CD4-positive, alpha-beta T cell treated with Interferon gamma for 1 hour (primary cell): ENCODE results near the gene PCBP3.

Experiments
- DNase-seq: peaks from one replicate; pipeline ENCODE4 v3.0.0-alpha.2; 2020

Gene PCBP3

GRCh38 chr21:45735259-45736000 is 91.9 kb downstream of the PCBP3 start:
- DNase-seq = no peak

GRCh38 chr21:45736042-45736689 is 92.6 kb downstream of the PCBP3 start:
- no peak for DNase-seq

DNA sequence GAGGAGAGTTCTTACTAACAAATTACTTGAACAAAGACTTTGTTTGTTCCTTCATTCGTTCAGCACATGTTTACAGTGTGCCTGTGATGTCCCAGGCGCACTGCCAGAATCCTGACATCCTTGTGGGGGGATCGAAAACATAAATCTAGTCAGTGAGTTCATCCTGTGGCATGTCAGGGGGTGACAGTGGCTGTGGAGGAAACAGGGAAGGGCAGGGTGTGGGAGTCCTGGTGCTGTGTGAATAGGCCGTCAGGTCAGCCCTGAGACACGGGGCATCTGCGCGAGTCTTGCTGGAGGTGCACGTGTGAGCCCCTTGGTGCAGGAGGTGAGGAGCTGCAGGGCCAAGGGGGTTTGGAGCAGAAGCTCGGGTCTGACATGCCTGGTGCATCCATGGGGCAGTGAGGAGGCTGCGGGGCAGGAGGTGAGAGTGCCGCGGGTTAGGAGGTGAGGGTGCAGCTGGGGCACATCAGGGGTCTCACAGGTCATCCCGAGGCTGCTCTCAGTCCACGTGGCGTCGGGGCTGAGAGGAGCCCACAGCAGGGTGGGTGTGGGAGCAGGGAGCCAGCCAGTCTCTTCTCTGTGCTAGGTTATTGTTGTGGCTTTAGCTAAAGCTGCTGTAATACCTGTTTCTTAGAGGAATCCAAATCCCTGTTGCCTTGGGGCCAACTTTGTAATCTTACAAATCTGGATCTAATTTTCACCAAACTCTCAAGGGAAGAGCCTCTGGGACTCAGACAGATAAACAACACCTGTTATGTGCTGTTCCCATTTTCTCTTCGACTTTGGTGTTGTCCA is 93.4 kb downstream of the PCBP3 start:
- DNase-seq = no peak

- DNase-seq = no peak
Measured at GRCh38 chr21:45737485-45738166, 94.1 kb downstream of the PCBP3 start.

- no peak for DNase-seq
Measured at GRCh38 chr21:45739218-45740087, 95.9 kb downstream of the PCBP3 start.

- DNase-seq = no peak
Measured at GRCh38 chr21:45740088-45740440, 96.5 kb downstream of the PCBP3 start.

GRCh38 chr21:45740491-45741357 is 97.2 kb downstream of the PCBP3 start:
- DNase-seq = no peak

- DNase-seq = no peak
Measured at GRCh38 chr21:45741691-45742090, 98.2 kb downstream of the PCBP3 start.

DNA sequence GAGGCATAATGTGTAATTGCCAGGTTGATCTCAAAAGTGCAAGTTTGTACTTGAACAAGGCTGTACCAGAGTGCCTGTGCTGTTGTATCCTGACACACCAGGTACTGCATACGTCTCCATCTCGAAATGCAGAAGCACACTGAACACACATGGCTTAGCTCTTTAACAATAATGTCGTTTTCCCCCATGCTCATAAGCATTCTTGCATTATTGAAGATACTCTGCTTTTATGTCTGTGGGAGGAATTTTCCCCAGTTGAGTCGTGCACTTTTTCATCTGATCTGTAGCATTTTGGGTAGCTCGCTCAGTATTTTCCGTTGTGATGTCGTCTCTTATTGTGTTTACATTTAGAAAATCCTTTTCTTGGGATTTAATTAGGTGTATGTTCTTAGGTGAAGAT is 98.7 kb downstream of the PCBP3 start:
- no peak for DNase-seq

- no peak for DNase-seq
Measured at GRCh38 chr21:45745256-45745655, 101.7 kb downstream of the PCBP3 start.

- no peak for DNase-seq
Measured at GRCh38 chr21:45747233-45747766, 103.8 kb downstream of the PCBP3 start.

DNA sequence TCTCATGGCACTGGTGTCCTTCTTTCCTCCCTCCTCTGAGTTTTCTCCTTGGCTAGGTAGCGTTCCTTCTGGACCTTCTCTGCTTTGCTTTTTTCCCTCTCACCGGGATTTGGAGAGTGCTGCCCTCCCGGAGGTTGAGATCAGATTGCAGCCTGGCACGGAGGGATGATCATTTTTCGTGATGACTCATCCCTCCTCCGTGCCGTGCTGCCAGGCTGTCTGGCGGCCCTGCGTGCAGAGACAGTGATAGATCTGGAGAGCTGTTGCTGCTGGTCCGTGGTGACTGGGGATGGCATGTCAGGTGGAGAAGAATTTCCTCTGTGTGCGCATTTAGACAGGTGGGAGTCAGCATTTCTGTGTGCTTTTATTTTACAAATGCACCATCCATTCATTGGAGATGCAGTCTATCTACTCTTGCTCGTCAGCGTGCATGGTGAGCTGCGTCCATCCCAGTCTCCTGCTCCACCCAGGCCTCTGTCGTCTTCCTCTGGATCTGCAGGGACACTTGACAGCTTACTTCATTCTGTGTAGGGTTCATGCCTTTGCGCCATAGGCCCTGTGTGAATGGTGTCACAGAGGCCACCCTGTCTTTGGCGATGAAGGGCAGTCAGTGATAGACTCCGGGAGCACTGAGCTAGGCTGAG is 104.4 kb downstream of the PCBP3 start:
- DNase-seq = no peak

DNA sequence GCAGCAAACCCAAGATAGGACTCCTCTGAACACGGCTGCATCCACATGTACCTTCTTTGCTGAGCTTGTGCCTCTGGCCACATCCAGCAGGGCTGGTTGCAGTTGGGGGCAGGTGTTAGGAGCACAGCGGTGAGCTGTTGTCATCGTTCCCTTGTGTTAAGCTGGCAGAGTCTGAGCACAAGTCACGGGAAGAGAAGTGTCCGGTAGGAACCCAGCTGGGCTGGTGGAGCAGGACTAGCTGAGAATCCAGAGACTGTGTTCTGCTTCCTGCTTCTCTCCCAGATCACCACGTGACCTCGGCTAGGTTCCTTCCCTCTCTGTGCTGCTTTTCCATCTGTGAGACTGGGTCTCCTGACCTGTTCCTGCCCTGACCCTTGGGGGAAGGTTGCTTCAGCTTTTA is 105.1 kb downstream of the PCBP3 start:
- DNase-seq = no peak

DNA sequence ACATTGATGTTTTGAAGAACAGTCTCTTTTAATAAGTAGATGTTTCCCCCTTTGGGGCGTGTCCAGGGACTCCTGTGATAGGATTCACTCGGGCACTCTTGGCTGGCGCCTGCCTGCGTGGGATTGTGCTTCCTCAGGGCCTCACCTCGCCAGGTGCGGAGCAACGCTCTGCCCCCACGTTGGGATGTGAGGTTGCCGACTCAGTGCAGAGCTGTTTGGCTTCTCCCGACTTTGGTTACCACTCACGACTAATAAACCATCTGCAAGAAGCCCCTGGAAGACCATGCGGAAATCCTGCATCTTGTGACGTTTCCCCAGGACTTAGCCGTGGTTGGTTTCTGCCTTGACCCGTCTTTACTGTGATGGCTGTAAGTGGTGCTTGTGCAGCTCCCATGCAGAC is 106.4 kb downstream of the PCBP3 start:
- DNase-seq = no peak

- DNase-seq = no peak
Measured at GRCh38 chr21:45750936-45751335, 107.4 kb downstream of the PCBP3 start.

DNA sequence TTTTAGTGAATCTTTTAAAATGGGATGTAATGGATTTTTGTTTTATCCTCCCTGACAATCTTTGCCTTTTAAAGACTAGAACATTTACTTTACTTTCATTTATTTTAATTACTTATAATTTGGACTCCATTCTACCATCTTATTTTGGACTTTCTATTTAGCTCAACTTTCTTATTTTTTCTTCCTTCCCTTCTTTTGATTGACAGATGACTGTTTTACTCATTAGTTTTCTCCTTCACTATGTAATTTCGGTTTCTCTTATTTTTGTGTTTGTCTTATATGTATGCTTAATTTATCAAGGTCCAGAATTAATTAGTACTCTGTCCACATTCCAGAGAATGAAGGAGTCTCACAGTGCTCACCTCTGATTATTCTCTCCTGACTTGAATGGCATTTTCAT is 109.9 kb downstream of the PCBP3 start:
- no peak for DNase-seq

GRCh38 chr21:45756029-45756428 is 112.5 kb downstream of the PCBP3 start:
- no peak for DNase-seq

DNA sequence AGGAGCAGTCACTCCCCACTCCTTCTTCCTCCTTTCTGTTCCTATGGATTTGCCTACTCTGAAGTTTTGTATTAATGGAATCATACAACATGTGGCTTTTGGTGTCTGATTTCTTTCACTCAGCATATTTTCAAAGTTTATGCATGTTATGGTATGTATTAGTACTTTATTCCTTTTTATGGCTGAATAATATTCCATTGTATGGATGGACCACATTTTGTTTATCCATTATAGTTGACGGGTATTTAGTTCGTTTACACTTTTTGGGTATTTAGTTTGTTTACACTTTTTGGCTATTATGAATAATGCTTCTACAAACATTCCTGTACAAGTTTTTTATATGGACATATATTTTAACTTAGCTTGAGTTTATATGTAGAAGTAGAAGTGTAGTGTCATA is 113.1 kb downstream of the PCBP3 start:
- no peak for DNase-seq

- DNase-seq = no peak
Measured at GRCh38 chr21:45761704-45762103, 118.2 kb downstream of the PCBP3 start.

- no peak for DNase-seq
Measured at GRCh38 chr21:45763074-45763473, 119.5 kb downstream of the PCBP3 start.

GRCh38 chr21:45763506-45763905 is 120.0 kb downstream of the PCBP3 start:
- DNase-seq = no peak
